Lower leg skin (tissue), 4 donors: ENCODE data around the gene PTPRT. TPM values are rescaled to one million over a fixed set of nuclear protein-coding genes. Genes with fewer than 3 reads are reported as not detected.

Source experiments
- DNase-seq, 2 donors: peaks; one replicate each; pipeline ENCODE4 v3.0.0-alpha.2; 2019; ENCODE audit warnings: low spot score in 2 of 2
- H3K4me3 ChIP-seq: fragments of 200-600 bp; sonication (generic); 2 replicates; pipeline ENCODE4 v1.5.1; 2017; ENCODE audit warnings: mild to moderate bottlenecking, low read depth; ENCODE audit not compliant: poor library complexity, severe bottlenecking
- CTCF ChIP-seq, 3 donors: fragments of 450-650 bp; IDR thresholded peaks; one replicate each; pipeline ENCODE4 v1.5.1; 2016; ENCODE audit warnings: antibody characterized with exemption in 3 of 3, mild to moderate bottlenecking in 3 of 3, moderate library complexity in 2 of 3
- POLR2A ChIP-seq, 2 donors: fragments of 450-650 bp; IDR thresholded peaks; one replicate each; pipeline ENCODE4 v1.6.1; 2016 to 2017; ENCODE audit warnings: antibody characterized with exemption in 2 of 2, mild to moderate bottlenecking in 1 of 2, moderate library complexity in 1 of 2
- WGBS, 2 donors: methylation state at CpG; one replicate each; pipeline ENCODE4 v1.1.5; 2018; 5-methylcytosine and 5-hydroxymethylcytosine counted together
- intact Hi-C: fragments of 100-400 bp; cut with DNase I; formaldehyde crosslinking; loops from one replicate; pipeline ENCODE4 v1.15.0; 2023; ENCODE audit warnings: low total_unique reads
- total RNA-seq, 4 donors: library from RNA; depleted of rRNA; stranded (reverse); fragments of >200 nt; gene quantifications; one replicate each; pipeline ENCODE4 v1.1.0, GENCODE V29; 2016

The PTPRT gene
- total RNA-seq, 4 donors from 2014 or later: 0.34 to 1.4 (median 0.95) TPM

GRCh38 chr20:42553374-42553773, 636.3 kb downstream of the PTPRT start:
- H3K4me3 ChIP-seq: no peak overlapping the region
- intact Hi-C loops: no loop called here
- 65 to 72% methylated on average over 2 of the region's 2 CpGs for WGBS, 2 donors
- no peak for DNase-seq
- TF ChIP-seq CTCF (IDR thresholded peaks at IDR 0.05): no peak

GRCh38 chr20:42549496-42549895, 640.2 kb downstream of the PTPRT start:
- no peak for DNase-seq
- intact Hi-C loops: no loop called here
- no peak overlapping the region for H3K4me3 ChIP-seq
- WGBS, 2 donors: 52 to 63% methylated on average over 3 of the region's 3 CpGs
- no peak for TF ChIP-seq CTCF (IDR thresholded peaks at IDR 0.05)
- no peak for TF ChIP-seq POLR2A (IDR thresholded peaks at IDR 0.05)

- no peak overlapping the region for H3K4me3 ChIP-seq
- DNase-seq: no peak
- intact Hi-C loops: no loop called here
- WGBS, 2 donors: 58 to 69% methylated on average over 5 of the region's 5 CpGs
- TF ChIP-seq POLR2A (IDR thresholded peaks at IDR 0.05) (no peak), CTCF (IDR thresholded peaks at IDR 0.05) (no peak)
Observed at GRCh38 chr20:42544926-42545325, 644.8 kb downstream of the PTPRT start.

GRCh38 chr20:42532831-42533230, 656.9 kb downstream of the PTPRT start:
- no peak overlapping the region for H3K4me3 ChIP-seq
- WGBS, 2 donors: 79 to 90% methylated on average over 9 of the region's 9 CpGs
- intact Hi-C loops: no loop called here
- TF ChIP-seq POLR2A (IDR thresholded peaks at IDR 0.05): no peak
- TF ChIP-seq CTCF (IDR thresholded peaks at IDR 0.05): no peak
- DNase-seq: no peak

- H3K4me3 ChIP-seq: no peak overlapping the region
- intact Hi-C loops: no loop called here
- DNase-seq: no peak
- TF ChIP-seq POLR2A (IDR thresholded peaks at IDR 0.05): no peak
- TF ChIP-seq CTCF (IDR thresholded peaks at IDR 0.05): no peak
- WGBS, 2 donors: 46 to 51% methylated on average over 7 of the region's 7 CpGs
Observed at GRCh38 chr20:42531508-42531961, 658.2 kb downstream of the PTPRT start.

GRCh38 chr20:42530855-42531448, 658.8 kb downstream of the PTPRT start:
- no peak overlapping the region for H3K4me3 ChIP-seq
- no peak for TF ChIP-seq POLR2A (IDR thresholded peaks at IDR 0.05)
- no peak for TF ChIP-seq CTCF (IDR thresholded peaks at IDR 0.05)
- WGBS, 2 donors: 20 to 22% methylated on average over 4 of the region's 4 CpGs
- DNase-seq: no peak
- intact Hi-C loops: no loop called here
